NCI-H1694 (cell line): ENCODE results near the gene NOL8.

Experiments
- DNase-seq: peaks from one replicate; lab custom pipeline; 2025; lab: John Stamatoyannopoulos, UW

NOL8 gene

GRCh38 chr9:92325269-92325990 is at the start of gene NOL8, which contains the start of gene CENPP:
NOL8 (minus strand) TSS chr9:92325350; CDS start chr9:92324161, 1,189 bp downstream.
CENPP (plus strand) TSS chr9:92325953.
- DNase-seq, result peak; percentile 72

- DNase-seq, result no peak
Observed at GRCh38 chr9:92373167-92373566, 48.0 kb upstream of the NOL8 start.

- DNase-seq, result no peak
Observed at GRCh38 chr9:92369075-92369474, 43.9 kb upstream of the NOL8 start.

- no peak for DNase-seq
Observed at GRCh38 chr9:92360083-92360482, 34.9 kb upstream of the NOL8 start.

- DNase-seq, result no peak
Observed at GRCh38 chr9:92359394-92359995, 34.3 kb upstream of the NOL8 start.

- DNase-seq, result no peak
Observed at GRCh38 chr9:92353051-92353450, 27.9 kb upstream of the NOL8 start.

- DNase-seq, result no peak
Observed at GRCh38 chr9:92350740-92351133, 25.6 kb upstream of the NOL8 start.

GRCh38 chr9:92349771-92350739 is 24.9 kb upstream of the NOL8 start:
- no peak for DNase-seq

GRCh38 chr9:92345582-92345981 is 20.4 kb upstream of the NOL8 start:
- no peak for DNase-seq

- no peak for DNase-seq
Observed at GRCh38 chr9:92342825-92343488, 17.8 kb upstream of the NOL8 start.

GRCh38 chr9:92341578-92341977 is 16.4 kb upstream of the NOL8 start:
- no peak for DNase-seq

- DNase-seq, result no peak
Observed at GRCh38 chr9:92333282-92333634, 8.1 kb upstream of the NOL8 start.

- DNase-seq, result no peak
Observed at GRCh38 chr9:92332577-92333281, 7.6 kb upstream of the NOL8 start.

- DNase-seq, result peak; percentile 10
Observed at GRCh38 chr9:92328225-92328624, 3.1 kb upstream of the NOL8 start.

- DNase-seq, result no peak
Observed at GRCh38 chr9:92327283-92327850, 2.2 kb upstream of the NOL8 start.

- no peak for DNase-seq
Observed at GRCh38 chr9:92325991-92326500, 896 bp upstream of the NOL8 start.

- DNase-seq, result no peak
Observed at GRCh38 chr9:92324889-92325268, 271 bp downstream of the NOL8 start.

GRCh38 chr9:92324431-92324830 is 719 bp downstream of the NOL8 start:
- DNase-seq, result no peak

- no peak for DNase-seq
Observed at GRCh38 chr9:92315456-92315855, 9.7 kb downstream of the NOL8 start.

GRCh38 chr9:92313624-92314012 is 11.5 kb downstream of the NOL8 start:
- DNase-seq, result no peak
